GM21528 (cell line): ENCODE data around the gene ADAMTS15.

Source experiments
- ATAC-seq: cut with Tn5 transposase; IDR thresholded peaks from one replicate; pipeline ENCODE4 v1.9.1; 2021; ENCODE audit warnings: mild to moderate bottlenecking, moderate library complexity; ENCODE audit not compliant: unreplicated experiment, low FRiP score

The ADAMTS15 gene, protein sequence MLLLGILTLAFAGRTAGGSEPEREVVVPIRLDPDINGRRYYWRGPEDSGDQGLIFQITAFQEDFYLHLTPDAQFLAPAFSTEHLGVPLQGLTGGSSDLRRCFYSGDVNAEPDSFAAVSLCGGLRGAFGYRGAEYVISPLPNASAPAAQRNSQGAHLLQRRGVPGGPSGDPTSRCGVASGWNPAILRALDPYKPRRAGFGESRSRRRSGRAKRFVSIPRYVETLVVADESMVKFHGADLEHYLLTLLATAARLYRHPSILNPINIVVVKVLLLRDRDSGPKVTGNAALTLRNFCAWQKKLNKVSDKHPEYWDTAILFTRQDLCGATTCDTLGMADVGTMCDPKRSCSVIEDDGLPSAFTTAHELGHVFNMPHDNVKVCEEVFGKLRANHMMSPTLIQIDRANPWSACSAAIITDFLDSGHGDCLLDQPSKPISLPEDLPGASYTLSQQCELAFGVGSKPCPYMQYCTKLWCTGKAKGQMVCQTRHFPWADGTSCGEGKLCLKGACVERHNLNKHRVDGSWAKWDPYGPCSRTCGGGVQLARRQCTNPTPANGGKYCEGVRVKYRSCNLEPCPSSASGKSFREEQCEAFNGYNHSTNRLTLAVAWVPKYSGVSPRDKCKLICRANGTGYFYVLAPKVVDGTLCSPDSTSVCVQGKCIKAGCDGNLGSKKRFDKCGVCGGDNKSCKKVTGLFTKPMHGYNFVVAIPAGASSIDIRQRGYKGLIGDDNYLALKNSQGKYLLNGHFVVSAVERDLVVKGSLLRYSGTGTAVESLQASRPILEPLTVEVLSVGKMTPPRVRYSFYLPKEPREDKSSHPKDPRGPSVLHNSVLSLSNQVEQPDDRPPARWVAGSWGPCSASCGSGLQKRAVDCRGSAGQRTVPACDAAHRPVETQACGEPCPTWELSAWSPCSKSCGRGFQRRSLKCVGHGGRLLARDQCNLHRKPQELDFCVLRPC

DNA sequence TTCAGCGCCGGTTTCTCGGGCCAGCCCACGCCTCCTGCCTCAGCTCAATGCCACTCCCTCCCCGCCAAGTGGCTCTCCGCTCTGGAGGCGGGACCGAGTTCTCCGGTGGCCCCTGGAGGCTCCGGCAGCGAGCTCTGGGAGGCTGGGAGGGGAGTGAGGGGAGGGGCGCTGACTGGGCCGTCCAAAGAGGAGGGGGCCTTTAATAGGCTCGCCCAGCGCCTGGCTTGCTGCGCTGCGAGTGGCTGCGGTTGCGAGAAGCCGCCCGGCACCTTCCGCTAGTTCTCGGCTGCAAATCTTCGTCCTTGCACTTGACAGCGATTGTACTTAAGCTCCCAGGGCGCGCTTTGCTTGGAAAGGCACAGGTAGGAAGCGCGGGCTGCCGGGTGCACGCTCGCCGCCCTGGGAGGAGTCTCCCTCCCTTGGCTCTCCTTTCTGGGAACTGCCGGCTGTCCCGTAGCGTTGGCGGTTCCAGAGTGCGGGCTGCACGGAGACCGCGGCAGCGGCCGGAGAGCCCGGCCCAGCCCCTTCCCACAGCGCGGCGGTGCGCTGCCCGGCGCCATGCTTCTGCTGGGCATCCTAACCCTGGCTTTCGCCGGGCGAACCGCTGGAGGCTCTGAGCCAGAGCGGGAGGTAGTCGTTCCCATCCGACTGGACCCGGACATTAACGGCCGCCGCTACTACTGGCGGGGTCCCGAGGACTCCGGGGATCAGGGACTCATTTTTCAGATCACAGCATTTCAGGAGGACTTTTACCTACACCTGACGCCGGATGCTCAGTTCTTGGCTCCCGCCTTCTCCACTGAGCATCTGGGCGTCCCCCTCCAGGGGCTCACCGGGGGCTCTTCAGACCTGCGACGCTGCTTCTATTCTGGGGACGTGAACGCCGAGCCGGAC lies at the start of gene ADAMTS15:
TSS of gene ADAMTS15 (plus strand) at position 230 of the 894 bp plus-strand sequence. CDS start at position 559, 329 bp downstream.
- ATAC-seq = no peak

DNA sequence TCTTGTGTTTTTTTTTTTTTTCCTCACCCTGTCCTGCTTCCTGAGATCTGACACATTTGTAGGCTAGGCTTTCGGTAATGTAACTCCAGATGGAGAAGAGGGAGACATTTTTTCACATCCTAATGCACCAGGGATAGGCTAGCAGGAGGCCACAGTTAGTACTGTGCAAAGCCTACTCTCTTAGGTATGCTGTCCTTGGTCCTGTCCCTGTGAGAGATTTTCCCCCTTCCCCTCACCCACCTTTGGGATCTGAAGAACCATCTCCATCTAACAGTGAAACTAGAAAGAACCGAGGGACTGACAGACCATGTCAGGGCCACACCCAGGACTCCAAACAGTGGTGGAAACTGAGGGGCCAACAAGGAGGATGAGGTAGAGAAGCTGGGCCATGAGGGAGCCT lies 49.2 kb upstream of the ADAMTS15 start:
- no peak for ATAC-seq

DNA sequence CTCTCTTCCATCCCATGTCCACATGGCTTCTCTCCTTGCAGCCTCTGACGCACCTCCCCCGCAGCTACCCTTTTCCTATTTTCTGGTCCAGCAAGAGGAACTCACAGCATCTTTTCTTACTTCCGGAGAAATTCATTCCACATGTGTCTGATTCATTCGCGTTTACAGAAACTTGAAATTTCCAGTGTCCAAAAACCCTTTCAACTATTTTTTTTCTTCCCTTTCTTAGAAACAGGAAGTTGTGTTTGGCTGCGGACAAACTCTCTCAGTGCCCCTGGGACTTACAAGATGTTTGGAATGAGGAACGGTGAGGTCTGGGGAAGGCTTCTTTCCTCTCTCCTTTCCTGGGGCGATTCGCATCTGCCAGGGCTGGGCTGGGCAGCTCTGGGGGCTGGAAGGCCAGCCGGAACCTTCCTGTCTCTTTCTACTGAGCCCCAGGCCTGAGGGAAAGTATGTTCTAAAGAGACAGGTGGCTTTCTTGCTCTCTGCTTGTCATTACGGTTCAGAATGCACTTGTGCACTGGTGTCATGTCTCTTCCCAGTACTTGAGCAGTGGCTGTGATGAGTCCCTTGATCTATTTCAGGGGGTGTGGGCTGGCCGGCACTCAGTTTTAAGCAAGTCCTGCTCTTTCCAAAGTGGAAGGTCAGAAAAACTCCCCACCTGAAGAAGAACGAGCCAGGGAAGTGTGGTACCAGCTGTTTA lies 47.5 kb upstream of the ADAMTS15 start:
- no peak for ATAC-seq

DNA sequence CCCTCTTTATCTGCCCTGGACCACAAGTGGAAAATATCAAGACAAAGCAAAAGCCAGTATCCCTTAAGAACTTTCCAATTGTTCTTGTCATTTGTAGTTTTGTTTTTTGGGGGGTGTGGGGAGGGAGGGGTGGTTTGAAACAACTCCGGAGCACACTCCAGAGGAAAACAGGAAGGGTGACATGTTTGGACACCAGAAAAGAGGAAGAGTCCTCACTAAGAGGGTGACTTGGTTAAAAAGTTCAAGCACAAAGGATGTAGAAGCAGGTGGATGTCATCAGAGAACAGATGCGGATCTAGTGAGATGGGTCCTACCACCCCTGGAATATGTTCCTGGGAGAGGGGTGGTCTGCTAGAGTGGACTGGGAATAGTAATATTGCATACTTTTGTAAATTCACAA lies 45.9 kb upstream of the ADAMTS15 start:
- ATAC-seq = no peak

DNA sequence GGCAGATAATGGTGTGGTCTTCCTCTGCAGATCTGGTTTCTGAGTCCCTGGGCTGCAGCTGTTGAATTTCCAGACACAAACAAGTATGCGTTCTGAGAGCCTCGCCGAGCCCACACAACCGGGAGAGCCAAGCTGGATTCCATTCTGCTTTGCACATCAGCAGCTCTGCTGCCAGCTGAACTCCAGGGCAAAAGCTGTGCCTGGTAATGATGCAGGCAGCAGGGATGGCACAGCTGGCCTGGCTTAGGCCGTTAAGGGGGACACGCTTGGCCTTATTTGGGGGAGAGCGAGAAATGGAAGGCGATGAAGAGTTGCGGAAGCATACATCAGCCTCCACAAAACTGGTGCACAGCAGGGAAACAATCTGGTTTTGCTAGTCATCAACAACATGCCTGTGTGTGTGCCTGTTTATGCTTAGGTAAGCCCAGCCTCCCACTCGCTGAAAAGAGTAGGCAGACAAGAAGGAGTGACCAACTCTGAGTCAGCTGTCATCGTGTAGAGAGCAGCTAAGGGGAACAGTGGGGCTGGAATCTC lies 45.1 kb upstream of the ADAMTS15 start:
- ATAC-seq = no peak

DNA sequence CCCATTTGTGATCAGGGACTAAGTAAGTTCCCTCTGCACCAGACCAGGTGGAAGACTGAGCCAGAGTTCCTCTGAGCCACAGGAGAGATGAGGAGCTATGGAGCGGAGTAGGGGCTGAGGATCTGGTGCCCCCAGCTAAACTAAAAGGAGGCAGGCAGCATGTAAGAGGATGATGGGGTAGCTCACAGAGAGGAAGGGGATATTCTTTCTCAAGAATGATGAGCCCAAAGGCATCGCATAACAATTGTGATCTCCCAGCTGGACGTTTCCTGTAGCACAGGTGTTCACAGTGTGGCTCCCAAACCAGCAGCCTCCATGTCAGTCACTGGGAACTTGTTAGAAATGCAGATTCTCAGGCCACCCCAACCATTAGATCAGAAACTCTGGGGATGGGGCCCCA lies 44.5 kb upstream of the ADAMTS15 start:
- ATAC-seq = no peak

DNA sequence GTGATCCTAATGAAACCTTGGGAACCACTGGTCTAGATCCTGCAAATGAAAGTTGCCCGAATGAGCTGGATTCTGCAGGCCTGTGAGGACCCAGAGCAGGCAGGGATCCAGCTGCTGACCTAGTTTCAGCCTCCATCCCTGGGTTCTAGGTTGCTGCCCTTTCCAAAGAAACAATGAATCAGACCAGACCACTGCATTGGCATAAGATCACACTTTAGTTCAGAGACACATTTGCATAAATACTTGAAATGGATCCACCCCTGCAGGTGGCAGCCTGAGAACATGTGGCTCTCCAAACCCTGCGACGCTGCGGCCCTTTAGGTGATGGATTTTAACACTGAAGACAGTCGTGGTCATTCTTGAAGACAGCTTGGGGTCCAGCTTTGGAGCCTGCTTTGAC lies 43.7 kb upstream of the ADAMTS15 start:
- ATAC-seq = no peak

DNA sequence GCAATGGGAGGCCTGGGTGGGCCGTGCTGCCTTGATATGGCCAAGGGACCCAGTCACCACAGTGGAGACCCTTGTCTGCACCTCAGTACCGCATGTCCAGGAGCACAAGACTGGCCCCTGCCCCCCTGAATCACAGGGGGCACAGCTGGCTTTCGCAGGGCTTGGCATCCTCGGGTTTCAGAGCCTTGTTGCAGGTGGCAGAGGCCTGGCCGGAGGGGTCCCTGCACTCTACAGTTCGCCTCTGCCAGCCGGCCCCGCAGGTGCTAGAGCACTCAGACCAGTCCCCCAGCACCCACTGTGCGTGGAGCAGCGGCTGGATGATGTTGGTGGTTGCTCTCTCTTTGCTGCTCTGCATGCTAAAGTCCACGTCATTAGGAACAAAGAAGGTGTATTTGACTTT lies 43.0 kb upstream of the ADAMTS15 start:
- ATAC-seq = no peak

DNA sequence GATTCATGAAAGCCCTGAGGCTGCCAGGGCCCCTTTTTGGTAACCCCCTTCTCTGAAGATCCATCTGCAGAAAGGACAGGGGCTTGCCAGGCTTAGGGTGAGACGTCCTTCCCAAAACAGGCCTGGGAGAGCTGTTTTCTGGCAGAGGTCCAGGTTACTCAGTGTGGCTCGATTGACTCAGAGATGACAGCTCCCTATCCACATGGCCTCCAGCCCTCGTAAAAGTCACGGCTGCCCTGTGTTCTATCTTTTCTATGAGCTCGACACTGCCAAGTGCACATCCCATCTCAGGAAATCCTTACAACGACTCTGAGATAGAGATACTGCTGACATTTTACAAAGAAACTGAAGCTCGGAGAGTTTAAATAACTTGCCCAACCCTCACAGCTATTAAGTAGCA lies 40.5 kb upstream of the ADAMTS15 start:
- ATAC-seq = no peak

DNA sequence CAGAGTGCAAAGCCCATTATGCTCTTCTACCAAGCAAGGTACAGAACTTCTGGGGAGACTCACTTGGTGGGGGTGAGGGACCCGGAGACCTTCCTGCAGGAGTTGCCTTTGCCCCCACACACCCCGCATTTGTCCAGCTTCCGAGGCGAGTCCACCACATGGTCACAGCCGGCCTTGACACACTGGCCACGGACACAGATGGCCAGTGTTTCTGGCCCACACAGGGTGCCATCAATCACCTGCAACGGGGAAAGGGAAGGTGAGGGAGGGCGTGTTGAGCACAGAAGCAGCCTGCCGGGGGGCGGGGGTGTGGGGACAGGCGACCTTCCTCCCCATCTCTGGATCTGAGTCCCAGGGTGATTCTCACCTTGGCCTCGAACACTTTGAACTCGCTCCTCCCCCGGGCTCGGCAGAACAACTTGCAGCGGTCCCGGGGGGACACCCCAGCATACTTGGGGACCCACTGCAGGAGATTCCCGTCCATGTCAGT lies 40.0 kb upstream of the ADAMTS15 start:
- ATAC-seq = no peak

DNA sequence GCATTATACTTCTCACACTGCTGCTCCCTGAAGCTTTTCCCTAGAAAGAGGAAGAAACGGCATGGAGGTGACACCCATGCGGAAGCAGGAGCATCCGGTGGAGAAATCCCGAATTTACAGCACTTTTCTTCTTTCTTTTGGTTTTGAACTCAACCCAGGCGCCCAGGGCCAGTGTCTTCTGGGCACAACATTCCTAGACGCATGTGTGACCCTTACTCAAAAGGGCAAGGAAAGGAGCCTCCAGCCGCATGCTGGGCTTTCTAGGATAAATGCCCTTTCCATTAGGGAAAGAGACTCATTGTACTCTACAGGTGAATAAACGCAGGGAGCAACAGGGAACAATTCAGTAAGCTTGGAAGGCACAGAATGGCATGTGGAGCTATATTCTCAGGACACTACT lies 39.5 kb upstream of the ADAMTS15 start:
- ATAC-seq = no peak

DNA sequence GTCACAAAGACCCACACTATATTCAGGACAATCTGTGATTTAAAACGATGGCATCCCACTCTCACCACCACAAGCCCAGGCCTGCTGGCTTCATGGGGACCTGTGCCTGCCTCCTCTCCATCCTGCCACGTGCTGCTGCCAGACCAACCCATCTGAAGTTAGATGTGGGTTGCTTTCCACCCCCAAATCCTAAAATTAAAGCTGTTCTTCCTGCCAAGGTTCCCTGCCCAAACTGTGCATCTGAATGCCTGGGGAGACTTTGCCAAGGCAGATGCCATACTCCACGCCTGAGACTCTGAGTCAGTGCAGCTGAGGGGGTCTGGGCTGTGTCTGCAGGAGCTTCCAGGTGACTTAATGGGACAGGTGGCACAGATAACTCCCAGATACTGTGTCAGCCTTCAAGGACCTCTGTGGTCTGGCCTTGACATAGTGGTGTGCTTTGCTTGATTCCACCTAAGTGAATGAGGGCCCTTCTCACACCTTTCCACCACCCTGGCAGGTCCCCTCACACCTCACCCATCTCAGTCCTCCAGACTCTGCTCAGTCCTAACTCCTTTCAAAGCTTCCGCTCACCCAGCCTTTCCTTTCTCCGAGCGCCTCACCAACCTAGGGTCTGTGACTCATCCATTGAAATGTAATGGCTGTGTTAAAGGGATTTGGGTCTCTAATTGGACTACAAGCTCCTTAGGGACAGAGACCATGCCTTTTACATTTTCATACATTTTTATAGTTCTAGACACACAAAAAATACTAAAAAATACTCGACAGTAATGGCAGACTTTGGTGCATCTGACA lies 38.7 kb upstream of the ADAMTS15 start:
- no peak for ATAC-seq

DNA sequence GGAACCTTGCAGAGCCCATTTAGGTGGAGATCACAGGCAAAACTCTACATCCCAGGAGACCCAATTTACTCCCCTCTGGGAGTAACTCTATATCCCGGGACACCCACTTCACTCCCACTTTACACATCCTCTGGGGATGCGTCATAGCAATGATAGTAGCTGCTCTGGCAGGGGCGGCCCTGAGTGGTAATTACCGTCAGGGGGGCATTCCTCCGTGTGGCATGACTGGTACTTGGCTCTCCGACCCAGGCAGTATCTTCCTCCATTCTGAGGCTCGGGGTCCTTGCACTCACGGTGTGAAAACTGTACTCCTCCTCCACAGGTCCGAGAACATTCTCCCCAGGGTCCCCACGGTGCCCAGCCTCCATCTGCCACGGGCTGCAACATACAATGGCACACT lies 37.2 kb upstream of the ADAMTS15 start:
- ATAC-seq = no peak

DNA sequence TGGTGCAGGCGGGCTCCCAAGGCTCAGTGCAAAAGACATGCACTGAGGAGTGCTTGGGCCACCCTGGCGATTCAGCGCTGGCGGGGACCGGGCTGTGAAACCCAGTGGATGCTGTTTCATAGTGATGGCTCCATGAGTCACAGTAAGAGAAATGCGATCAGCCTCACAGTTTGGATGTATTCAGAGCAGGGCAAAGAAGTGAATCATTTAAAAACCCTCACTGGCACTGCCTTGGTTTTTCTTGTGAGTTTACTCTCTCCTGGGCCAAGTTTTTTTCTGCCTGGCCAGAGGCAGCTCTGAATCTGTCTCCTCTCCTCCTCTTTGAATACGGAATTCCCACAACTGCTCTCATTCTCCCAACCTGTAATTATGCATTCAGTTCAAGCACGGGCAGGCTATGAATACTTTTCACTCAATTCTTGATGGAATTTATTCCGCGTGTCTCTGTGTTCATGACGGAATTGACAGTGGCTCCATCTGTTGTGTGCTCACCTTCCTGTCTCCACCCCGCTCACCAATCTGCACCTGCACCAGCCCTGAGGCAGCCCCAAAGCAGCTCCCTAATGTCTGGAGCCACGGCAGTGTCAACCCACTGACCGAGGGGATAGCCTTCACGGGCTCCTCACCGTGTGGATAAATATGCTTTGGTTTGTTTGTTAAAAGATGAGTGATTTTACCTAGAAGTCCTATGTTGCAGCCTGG lies 34.9 kb upstream of the ADAMTS15 start:
- ATAC-seq = no peak

DNA sequence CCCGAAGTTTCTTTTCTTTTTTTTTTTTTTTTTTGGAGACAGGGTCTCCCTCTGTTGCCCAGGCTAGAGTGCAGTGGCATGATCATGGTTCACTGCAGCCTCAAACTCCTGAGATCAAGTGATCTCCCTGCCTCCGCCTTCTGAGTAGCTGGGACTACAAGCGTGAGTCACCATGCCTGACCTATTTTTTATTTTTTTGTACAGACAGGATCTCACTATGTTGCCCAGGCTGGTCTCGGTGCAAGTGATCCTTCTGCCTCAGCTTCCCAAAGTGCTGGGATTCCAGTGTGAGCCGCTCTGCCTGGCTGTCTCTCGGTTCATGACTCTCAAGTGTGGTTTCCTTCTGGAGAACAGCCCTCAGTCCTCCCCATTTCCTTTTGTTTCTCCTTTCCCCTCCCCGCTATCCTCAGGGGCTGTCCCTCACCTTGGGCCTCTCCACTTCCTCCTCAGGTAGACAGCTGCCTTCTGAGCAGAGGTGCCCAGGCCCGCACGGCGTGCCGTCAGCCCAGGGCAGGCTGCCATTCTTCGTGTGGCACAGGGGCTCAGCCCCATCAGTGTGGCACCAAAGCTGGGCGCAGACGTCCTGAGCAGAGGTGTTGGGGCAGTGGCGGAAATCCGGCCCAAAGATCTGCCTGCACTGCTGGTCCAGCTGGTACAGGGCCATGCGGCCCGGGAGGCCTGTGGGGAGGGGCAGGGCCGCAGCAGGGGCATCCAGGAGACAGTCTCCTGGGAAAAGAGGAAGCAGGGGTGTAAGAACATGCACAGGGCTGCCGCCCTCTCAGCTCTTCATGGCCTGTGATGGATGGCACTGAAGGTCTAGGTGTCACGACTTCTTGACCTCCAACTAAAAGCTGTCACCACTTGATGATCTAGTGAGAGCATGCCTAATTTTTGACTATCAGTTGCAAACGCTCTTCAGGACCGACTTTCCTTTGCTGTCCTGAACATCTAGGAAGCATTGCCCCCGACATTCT lies 34.1 kb upstream of the ADAMTS15 start:
- no peak for ATAC-seq

DNA sequence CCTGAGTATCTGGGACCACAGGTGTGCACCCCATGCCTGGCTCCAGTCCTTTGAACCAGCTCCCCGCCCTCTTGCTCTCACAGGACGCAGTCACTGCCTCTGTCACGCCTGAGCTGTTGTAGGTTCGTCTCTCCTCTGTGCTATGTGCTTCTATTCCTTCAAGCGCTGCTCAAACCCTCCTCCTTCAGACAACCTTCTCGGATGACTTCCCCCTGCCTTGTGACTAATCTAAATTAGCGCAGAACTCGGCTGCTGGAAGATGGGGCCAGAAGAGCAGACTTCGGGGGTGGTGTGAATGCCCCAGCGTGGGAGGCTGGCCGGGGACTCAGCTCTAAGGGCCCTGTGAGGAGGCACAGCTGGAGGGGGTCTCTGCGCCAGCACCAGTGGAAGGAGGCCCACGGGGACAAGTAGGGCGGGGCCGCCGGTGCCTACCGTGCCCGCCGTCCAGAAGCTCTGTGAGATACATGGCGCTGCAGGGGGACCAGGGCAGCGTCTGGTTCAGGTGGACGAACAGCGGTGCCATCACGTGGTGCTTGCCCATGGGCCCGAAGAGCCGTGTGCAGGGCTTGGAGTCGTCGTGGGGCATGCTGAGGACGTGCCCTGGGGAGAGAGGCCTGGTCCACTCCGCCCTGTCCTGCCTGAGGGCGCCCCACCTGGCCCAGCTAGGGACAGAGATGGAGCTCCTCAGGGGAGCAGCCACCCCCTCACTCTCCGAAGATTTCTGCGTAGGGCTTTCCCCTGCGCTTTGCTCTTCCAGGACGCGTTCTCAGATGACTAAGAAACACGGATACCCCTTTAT lies 32.5 kb upstream of the ADAMTS15 start:
- ATAC-seq = no peak
